ENCODE data around the gene SASH1. TPM values are rescaled to one million over a fixed set of nuclear protein-coding genes. Genes with fewer than 3 reads are reported as not detected.

SASH1 gene
- total RNA-seq, 1 donor from 2014 or later, result 86.4 TPM

DNA sequence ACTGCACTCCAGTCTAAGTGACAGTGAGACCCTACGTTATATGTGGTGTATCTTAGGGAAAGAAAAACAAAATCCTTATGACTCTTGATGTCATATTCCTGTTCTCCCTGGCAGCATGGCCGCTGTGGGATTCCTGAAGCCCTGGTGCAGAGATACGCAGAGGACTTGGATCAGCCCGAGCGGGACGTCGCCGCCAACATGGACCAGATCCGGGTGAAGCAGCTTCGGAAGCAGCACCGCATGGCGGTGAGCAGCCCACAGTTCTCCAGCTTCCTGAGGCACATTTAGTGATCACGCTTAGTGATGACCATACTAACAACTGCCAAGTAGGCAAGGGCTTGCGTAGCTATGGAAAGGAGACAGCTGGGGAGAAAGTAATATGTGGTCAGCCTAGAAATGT is 203.3 kb downstream of the SASH1 start:
- TF ChIP-seq, protein P1, sequence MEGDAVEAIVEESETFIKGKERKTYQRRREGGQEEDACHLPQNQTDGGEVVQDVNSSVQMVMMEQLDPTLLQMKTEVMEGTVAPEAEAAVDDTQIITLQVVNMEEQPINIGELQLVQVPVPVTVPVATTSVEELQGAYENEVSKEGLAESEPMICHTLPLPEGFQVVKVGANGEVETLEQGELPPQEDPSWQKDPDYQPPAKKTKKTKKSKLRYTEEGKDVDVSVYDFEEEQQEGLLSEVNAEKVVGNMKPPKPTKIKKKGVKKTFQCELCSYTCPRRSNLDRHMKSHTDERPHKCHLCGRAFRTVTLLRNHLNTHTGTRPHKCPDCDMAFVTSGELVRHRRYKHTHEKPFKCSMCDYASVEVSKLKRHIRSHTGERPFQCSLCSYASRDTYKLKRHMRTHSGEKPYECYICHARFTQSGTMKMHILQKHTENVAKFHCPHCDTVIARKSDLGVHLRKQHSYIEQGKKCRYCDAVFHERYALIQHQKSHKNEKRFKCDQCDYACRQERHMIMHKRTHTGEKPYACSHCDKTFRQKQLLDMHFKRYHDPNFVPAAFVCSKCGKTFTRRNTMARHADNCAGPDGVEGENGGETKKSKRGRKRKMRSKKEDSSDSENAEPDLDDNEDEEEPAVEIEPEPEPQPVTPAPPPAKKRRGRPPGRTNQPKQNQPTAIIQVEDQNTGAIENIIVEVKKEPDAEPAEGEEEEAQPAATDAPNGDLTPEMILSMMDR (IDR thresholded peaks at IDR 0.05), result no peak
- TF ChIP-seq POLR2AphosphoS5 (IDR thresholded peaks at IDR 0.05; ENCODE audit: insufficient read depth in 1 of 2, low read depth in 1 of 2), result no peak
- no peak for TF ChIP-seq POLR2A (IDR thresholded peaks at IDR 0.05)
- no peak for DNase-seq (ENCODE audit: extremely low spot score in 2 of 2)
- no peak overlapping the region for H3K4me3 ChIP-seq
- H3K36me3 ChIP-seq, result peaks cover 0 to 74% of the 10 kb centered on the region in 2 donors
- no peak overlapping the region for H3K27ac ChIP-seq
- H3K27me3 ChIP-seq, result no peaks in the 10 kb centered on the region
- no peaks in the 10 kb centered on the region for H3K9me3 ChIP-seq
- intact Hi-C loops (cut with DNase I), result no loop called here
- H3K4me1 ChIP-seq, result no peaks in the 10 kb centered on the region

DNA sequence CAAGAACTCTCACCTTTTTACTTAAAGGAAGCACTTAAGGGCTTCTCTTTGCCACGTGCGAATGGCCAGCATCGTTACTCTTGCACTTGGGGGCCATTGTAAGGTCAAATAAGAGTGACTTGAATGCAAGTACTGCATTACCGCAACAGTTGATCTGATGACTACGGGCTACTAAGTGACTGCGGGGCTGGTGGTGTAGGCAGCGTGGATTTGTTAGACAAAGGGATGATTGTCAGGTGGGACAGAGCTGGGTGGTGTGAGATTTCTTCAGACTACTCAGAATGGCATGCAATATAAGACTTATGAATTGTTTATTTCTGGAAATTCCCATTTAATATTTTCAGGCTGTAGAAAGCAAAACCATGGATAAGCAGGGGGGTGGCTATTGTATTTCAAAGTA is 204.5 kb downstream of the SASH1 start:
- H3K9me3 ChIP-seq, result no peaks in the 10 kb centered on the region
- peaks cover 0 to 62% of the 10 kb centered on the region in 2 donors for H3K36me3 ChIP-seq
- no peak for TF ChIP-seq POLR2AphosphoS5 (IDR thresholded peaks at IDR 0.05; ENCODE audit: insufficient read depth in 1 of 2, low read depth in 1 of 2)
- TF ChIP-seq, protein P1 (IDR thresholded peaks at IDR 0.05), result no peak
- no peak for TF ChIP-seq POLR2A (IDR thresholded peaks at IDR 0.05)

DNA sequence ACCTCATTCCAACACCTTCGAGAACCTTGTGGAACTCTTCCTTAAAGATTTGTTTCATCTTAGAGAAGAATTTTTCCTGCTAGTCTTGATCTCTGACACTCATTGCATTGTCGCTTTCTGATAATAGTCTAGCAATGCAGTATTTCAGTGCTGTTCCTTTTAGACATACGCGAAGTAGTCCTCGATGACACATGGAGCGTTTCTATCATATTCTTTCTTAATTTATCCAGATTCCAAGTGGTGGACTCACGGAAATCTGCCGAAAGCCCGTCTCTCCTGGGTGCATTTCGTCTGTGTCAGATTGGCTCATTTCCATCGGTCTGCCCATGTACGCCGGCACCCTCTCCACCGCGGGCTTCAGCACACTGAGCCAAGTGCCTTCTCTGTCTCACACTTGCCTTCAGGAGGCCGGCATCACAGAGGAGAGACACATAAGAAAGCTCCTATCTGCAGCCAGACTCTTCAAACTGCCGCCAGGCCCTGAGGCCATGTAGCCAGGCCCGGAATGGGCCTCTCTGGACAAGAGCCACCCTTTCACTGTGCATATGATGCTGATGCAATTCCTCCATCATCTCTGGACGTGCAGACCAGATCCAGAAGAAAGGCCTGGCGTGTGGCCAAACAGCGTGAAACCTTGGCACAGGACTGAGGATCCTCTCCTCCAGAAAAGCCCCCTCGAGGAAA is 205.6 kb downstream of the SASH1 start:
- no peaks in the 10 kb centered on the region for H3K27me3 ChIP-seq
- no peak for TF ChIP-seq POLR2A (IDR thresholded peaks at IDR 0.05)
- peak in 1 of 2 donors; percentile 35 for TF ChIP-seq POLR2AphosphoS5 (IDR thresholded peaks at IDR 0.05; ENCODE audit: insufficient read depth in 1 of 2, low read depth in 1 of 2)
- TF ChIP-seq, protein P1 (IDR thresholded peaks at IDR 0.05), result no peak
- H3K4me3 ChIP-seq, result no peak overlapping the region
- no peaks in the 10 kb centered on the region for H3K9me3 ChIP-seq
- H3K4me1 ChIP-seq, result no peaks in the 10 kb centered on the region
- peaks cover 0 to 51% of the 10 kb centered on the region in 2 donors for H3K36me3 ChIP-seq
- intact Hi-C loops (cut with DNase I), result no loop called here
- DNase-seq (ENCODE audit: extremely low spot score in 2 of 2), result peak in 1 of 2 donors; percentile 80
- no peak overlapping the region for H3K27ac ChIP-seq

More for the DNA sequence above, 204.5 kb downstream of the SASH1 start:
- intact Hi-C loops (cut with DNase I), result no loop called here
- H3K4me3 ChIP-seq, result no peak overlapping the region
- H3K27me3 ChIP-seq, result no peaks in the 10 kb centered on the region
- DNase-seq (ENCODE audit: extremely low spot score in 2 of 2), result peak in 1 of 2 donors; percentile 42
- no peak overlapping the region for H3K27ac ChIP-seq
- H3K4me1 ChIP-seq, result no peaks in the 10 kb centered on the region

DNA sequence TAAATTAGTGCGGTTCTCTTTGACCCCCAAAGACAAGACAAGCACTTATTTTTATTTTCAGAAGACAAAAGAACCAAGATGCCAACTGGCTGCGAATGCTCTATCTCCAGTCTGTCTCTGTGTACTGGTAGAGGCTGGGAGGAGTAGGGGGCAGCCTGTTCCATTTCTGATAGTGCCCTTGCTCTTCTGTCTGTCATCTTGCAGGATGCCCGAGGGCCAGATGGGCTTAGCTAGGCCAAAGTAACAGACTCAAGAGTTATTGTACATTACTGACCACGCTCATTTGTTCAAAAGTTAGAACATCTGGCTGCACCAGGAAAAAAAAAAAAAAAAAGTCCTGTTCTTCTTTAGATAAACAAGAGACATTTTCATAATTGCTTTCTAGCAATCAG is 206.1 kb downstream of the SASH1 start:
- no peak for DNase-seq (ENCODE audit: extremely low spot score in 2 of 2)
- Histone ChIP-seq H3K4me3 (no peak overlapping the region), H3K27ac (no peak overlapping the region), H3K4me1 (no peaks in the 10 kb centered on the region), H3K9me3 (no peaks in the 10 kb centered on the region), H3K36me3 (peaks cover 0 to 46% of the 10 kb centered on the region in 2 donors), H3K27me3 (no peaks in the 10 kb centered on the region)
- TF ChIP-seq, protein P1 (IDR thresholded peaks at IDR 0.05), result no peak
- TF ChIP-seq POLR2A (IDR thresholded peaks at IDR 0.05) (no peak), POLR2AphosphoS5 (IDR thresholded peaks at IDR 0.05; ENCODE audit: insufficient read depth in 1 of 2, low read depth in 1 of 2) (no peak)
- intact Hi-C loops (cut with DNase I), result no loop called here

DNA sequence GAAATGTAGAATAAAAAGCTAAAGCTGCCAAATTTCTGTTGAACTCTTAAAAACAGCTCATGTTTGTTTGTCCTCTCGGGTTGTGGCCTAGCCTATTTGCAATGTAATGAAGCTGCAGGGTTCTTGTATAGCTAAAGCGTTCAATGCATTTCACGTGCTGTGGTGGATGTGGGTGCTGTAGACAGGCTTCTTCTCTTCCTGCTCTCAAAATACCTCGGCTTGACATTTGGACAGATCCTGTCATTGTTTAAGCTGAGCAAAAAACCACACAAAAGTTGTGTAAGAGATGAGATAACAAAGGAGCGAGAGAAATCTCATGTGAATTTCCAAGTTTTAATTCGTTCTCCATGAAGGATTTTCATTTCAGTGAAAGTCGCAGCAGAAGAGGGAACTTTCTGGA is 207.9 kb downstream of the SASH1 start:
- peaks cover 0 to 30% of the 10 kb centered on the region in 2 donors for H3K36me3 ChIP-seq
- H3K27ac ChIP-seq, result no peak overlapping the region
- intact Hi-C loops (cut with DNase I), result no loop called here
- H3K4me3 ChIP-seq, result no peak overlapping the region
- H3K9me3 ChIP-seq, result no peaks in the 10 kb centered on the region
- H3K4me1 ChIP-seq, result no peaks in the 10 kb centered on the region
- DNase-seq (ENCODE audit: extremely low spot score in 2 of 2), result no peak
- TF ChIP-seq POLR2A (IDR thresholded peaks at IDR 0.05) (no peak), POLR2AphosphoS5 (IDR thresholded peaks at IDR 0.05; ENCODE audit: insufficient read depth in 1 of 2, low read depth in 1 of 2) (no peak)
- TF ChIP-seq, protein P1 (IDR thresholded peaks at IDR 0.05), result no peak
- no peaks in the 10 kb centered on the region for H3K27me3 ChIP-seq
